Caco-2 (cell line): ENCODE measurements around the gene ABCC4. TPM values are rescaled to one million over a fixed set of nuclear protein-coding genes. Genes with fewer than 3 reads are reported as not detected.

ENCODE experiments used
- BruUV-seq: library from RNA; stranded (reverse); fragments of 400-500 nt; replicated peaks from 2 replicates; lab custom pipeline; 2021; lab: Mats Ljungman, UMichigan
- CTCF ChIA-PET: fragments of 300-600 bp; sonication (Branson Sonifier 250); formaldehyde crosslinking; loops from one replicate; lab custom pipeline; 2022; ENCODE audit warnings: antibody characterized with exemption; lab: Charles Lee
- POLR2A ChIA-PET: fragments of 300-600 bp; sonication (Branson Sonifier 250); formaldehyde crosslinking; loops from one replicate; lab custom pipeline; 2022; ENCODE audit warnings: antibody characterized with exemption; lab: Charles Lee
- DNase-seq, 2 experiments: peaks; one replicate each; pipeline versions ENCODE4 v3.0.0 to v3.0.0-alpha.2; 2020 to 2022
- H3K27me3 ChIP-seq: replicated peaks from 2 replicates; pipeline ENCODE4 v1.6.0; 2011; ENCODE audit warnings: low read length; ENCODE audit not compliant: control insufficient read depth, insufficient read depth
- H3K36me3 ChIP-seq: 2 replicates; pipeline ENCODE4 v1.5.1; 2011; ENCODE audit warnings: low read length; ENCODE audit not compliant: control insufficient read depth, insufficient read depth
- H3K4me1 ChIP-seq: fragments of 250-450 bp; sonication (Bioruptor Pico); 2 replicates; pipeline ENCODE4 v1.5.1; 2020; ENCODE audit warnings: mild to moderate bottlenecking
- H3K4me3 ChIP-seq: 2 replicates; pipeline ENCODE4 v1.5.1; 2011; ENCODE audit warnings: low read depth, mild to moderate bottlenecking, control low read depth, low read length
- H3K9me3 ChIP-seq: fragments of 250-450 bp; sonication (Bioruptor Pico); 2 replicates; pipeline ENCODE4 v1.5.1; 2020; ENCODE audit warnings: mild to moderate bottlenecking, moderate library complexity
- H3K27ac Mint-ChIP-seq: one replicate; pipeline ENCODE4 v1.8.0; 2022; ENCODE audit warnings: mixed read lengths; ENCODE audit not compliant: unreplicated experiment
- H3K27me3 Mint-ChIP-seq: one replicate; pipeline ENCODE4 v1.8.0; 2022; ENCODE audit warnings: mixed read lengths; ENCODE audit not compliant: insufficient read depth, unreplicated experiment
- H3K36me3 Mint-ChIP-seq: one replicate; pipeline ENCODE4 v1.8.0; 2022; ENCODE audit warnings: mild to moderate bottlenecking, mixed read lengths; ENCODE audit not compliant: insufficient read depth, unreplicated experiment
- H3K4me1 Mint-ChIP-seq: one replicate; pipeline ENCODE4 v1.8.0; 2022; ENCODE audit warnings: low read depth, mixed read lengths; ENCODE audit not compliant: unreplicated experiment
- H3K4me3 Mint-ChIP-seq: one replicate; pipeline ENCODE4 v1.8.0; 2022; ENCODE audit warnings: mild to moderate bottlenecking, moderate library complexity, mixed read lengths; ENCODE audit not compliant: unreplicated experiment
- H3K9me3 Mint-ChIP-seq: one replicate; pipeline ENCODE4 v1.8.0; 2022; ENCODE audit warnings: mixed read lengths; ENCODE audit not compliant: unreplicated experiment
- intact Hi-C: fragments of 100-400 bp; cut with micrococcal nuclease; formaldehyde crosslinking; loops from one replicate; pipeline ENCODE4 v1.10.0; 2022; ENCODE audit not compliant: unreplicated experiment
- total RNA-seq: library from RNA; stranded (reverse); gene quantifications from 2 replicates; pipeline ENCODE4 v1.2.3, GENCODE V29; 2022
- TF ChIP-seq, protein P1 (sequence below), 2 experiments: fragments of 200-600 bp in 1 of 2; IDR thresholded peaks; 1 replicate in 1 of 2; 2 replicates in 1 of 2; pipeline versions ENCODE4 v1.5.1 to v1.8.0; 2011 to 2022; ENCODE audit warnings: antibody characterized with exemption in 1 of 2, control low read depth in 1 of 2, inconsistent platforms in 1 of 2, low read depth in 1 of 2, low read length in 1 of 2, mild to moderate bottlenecking in 1 of 2, moderate library complexity in 1 of 2; ENCODE audit not compliant: insufficient read depth in 1 of 2, severe bottlenecking in 1 of 2, unreplicated experiment in 1 of 2

ABCC4 gene
- total RNA-seq, 1 experiment from 2014 or later = 51.9 TPM

DNA sequence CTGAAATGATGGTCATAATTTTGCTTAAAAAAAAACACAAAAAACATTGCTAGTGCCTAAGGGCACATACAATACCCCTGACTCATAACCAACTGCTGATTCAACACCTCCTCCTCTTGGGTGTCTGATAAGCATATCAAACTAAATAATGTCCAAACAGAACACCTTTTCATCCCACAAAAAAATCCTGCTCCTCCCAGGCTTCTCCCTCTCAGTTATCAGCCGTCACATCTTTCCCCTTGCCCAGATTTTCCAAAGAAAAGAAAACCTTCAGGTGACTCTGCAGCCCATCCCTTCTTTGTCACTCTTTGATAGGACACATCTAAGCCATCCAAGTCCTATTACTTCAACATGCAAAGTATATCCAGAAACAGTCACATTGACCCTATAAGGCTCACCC lies 46.9 kb downstream of the ABCC4 start:
- Mint-ChIP-seq H3K36me3 (peaks cover 49% of the 10 kb centered on the region), H3K4me3 (peak overlapping the region; percentile 1), H3K9me3 (peaks cover 9% of the 10 kb centered on the region), H3K4me1 (peaks cover 40% of the 10 kb centered on the region), H3K27me3 (no peaks in the 10 kb centered on the region), H3K27ac (peak overlapping the region; percentile 49)
- BruUV-seq = no TSS peak
- ChIA-PET CTCF (no interaction called here), POLR2A (no interaction called here)
- TF ChIP-seq, protein P1, sequence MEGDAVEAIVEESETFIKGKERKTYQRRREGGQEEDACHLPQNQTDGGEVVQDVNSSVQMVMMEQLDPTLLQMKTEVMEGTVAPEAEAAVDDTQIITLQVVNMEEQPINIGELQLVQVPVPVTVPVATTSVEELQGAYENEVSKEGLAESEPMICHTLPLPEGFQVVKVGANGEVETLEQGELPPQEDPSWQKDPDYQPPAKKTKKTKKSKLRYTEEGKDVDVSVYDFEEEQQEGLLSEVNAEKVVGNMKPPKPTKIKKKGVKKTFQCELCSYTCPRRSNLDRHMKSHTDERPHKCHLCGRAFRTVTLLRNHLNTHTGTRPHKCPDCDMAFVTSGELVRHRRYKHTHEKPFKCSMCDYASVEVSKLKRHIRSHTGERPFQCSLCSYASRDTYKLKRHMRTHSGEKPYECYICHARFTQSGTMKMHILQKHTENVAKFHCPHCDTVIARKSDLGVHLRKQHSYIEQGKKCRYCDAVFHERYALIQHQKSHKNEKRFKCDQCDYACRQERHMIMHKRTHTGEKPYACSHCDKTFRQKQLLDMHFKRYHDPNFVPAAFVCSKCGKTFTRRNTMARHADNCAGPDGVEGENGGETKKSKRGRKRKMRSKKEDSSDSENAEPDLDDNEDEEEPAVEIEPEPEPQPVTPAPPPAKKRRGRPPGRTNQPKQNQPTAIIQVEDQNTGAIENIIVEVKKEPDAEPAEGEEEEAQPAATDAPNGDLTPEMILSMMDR (IDR thresholded peaks at IDR 0.05; ENCODE audit: insufficient read depth in 1 of 2, low read depth in 1 of 2, low read length in 1 of 2, severe bottlenecking in 1 of 2, unreplicated experiment in 1 of 2) = no peak
- Histone ChIP-seq H3K4me1 (peaks cover 68% of the 10 kb centered on the region), H3K27me3 (no peaks in the 10 kb centered on the region), H3K4me3 (no peak overlapping the region), H3K36me3 (no peaks in the 10 kb centered on the region), H3K9me3 (peaks cover 9% of the 10 kb centered on the region)
- DNase-seq = peak in 1 of 2 experiments; percentile 34
- intact Hi-C loops = loop anchor here (1.0 to 5.0 kb wide), 2 partner anchors 21 to 62 kb away; no protein-coding TSS in a partner anchor

DNA sequence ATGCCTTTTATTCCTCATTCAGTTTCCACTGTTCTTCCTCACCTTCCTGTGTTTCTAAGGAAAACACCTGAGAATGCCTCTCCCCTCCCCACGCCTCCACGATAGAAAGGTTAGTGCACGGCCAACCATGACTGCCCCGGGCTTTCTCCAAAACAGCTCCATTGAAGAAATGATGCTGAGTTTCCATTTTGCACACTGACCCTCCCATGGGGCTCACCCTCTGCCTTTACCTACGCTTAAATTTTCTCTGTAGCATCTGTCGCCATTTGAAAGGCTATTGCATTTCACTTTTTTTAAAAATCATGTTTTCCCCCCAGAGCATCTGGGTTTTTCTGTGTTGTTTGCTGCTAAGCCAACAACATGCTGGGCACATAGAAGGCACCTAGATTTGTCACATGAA lies 48.2 kb downstream of the ABCC4 start:
- Histone ChIP-seq H3K4me3 (no peak overlapping the region), H3K9me3 (peaks cover 4% of the 10 kb centered on the region), H3K4me1 (peaks cover 55% of the 10 kb centered on the region), H3K36me3 (no peaks in the 10 kb centered on the region), H3K27me3 (no peaks in the 10 kb centered on the region)
- intact Hi-C loops = loop anchor here (5.0 kb wide), 1 partner anchor 61 kb away; no protein-coding TSS in a partner anchor
- Mint-ChIP-seq H3K36me3 (peaks cover 39% of the 10 kb centered on the region), H3K9me3 (peaks cover 2% of the 10 kb centered on the region), H3K27me3 (no peaks in the 10 kb centered on the region), H3K27ac (no peak overlapping the region), H3K4me1 (peaks cover 32% of the 10 kb centered on the region), H3K4me3 (no peak overlapping the region)
- TF ChIP-seq, protein P1 (IDR thresholded peaks at IDR 0.05; ENCODE audit: insufficient read depth in 1 of 2, low read depth in 1 of 2, low read length in 1 of 2, severe bottlenecking in 1 of 2, unreplicated experiment in 1 of 2) = no peak
- POLR2A ChIA-PET = no interaction called here
- CTCF ChIA-PET = no interaction called here
- no peak for DNase-seq
- BruUV-seq = no TSS peak

DNA sequence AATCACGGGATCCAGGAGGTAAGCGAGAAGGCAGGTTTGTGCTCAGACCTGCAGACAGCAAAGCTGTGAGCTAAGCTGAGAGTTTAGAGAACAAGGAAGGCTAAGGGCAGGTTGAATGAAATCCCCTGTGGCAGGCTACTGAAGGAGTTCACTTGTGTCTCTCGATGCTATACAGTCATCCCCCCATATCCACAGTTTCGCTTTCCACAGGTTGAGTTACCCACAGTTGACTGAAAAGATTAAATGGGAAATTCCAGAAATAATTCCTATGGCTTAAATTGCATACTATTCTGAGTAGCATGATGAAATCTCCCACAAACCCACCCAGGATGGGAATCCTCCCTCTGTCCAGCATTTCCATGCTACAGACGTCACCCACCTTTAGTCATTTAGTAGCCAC lies 49.6 kb downstream of the ABCC4 start:
- H3K27me3 Mint-ChIP-seq = no peaks in the 10 kb centered on the region
- Histone ChIP-seq H3K36me3 (no peaks in the 10 kb centered on the region), H3K9me3 (no peaks in the 10 kb centered on the region), H3K27me3 (no peaks in the 10 kb centered on the region; the same call in 1 of the 2 replicates), H3K4me1 (peaks cover 43% of the 10 kb centered on the region), H3K4me3 (no peak overlapping the region)
- CTCF ChIA-PET = no interaction called here
- POLR2A ChIA-PET = no interaction called here
- no peak overlapping the region for H3K4me3 Mint-ChIP-seq
- peaks cover 29% of the 10 kb centered on the region for H3K4me1 Mint-ChIP-seq
- TF ChIP-seq, protein P1 (IDR thresholded peaks at IDR 0.05; ENCODE audit: insufficient read depth in 1 of 2, low read depth in 1 of 2, low read length in 1 of 2, severe bottlenecking in 1 of 2, unreplicated experiment in 1 of 2) = no peak
- H3K36me3 Mint-ChIP-seq = peaks cover 33% of the 10 kb centered on the region
- DNase-seq = no peak
- no peaks in the 10 kb centered on the region for H3K9me3 Mint-ChIP-seq
- no TSS peak for BruUV-seq
- no peak overlapping the region for H3K27ac Mint-ChIP-seq
- intact Hi-C loops = loop anchor here (5.0 kb wide), 1 partner anchor 59 kb away; no protein-coding TSS in a partner anchor
